Measurements from ENCODE around the gene LY6G5C. TPM values are rescaled to one million over a fixed set of nuclear protein-coding genes. Genes with fewer than 3 reads are reported as not detected.

LY6G5C gene
- total and polyA plus RNA-seq, 9 of the 15 experiments (the other 6 are each of a cell fraction or from before 2014, with no cell fraction given), result 0.10 to 0.67 (median 0.46) TPM; not detected in 4

- no peak for TF ChIP-seq MCM5 (IDR thresholded peaks at IDR 0.05; ENCODE audit: low read depth)
- TF ChIP-seq ZBTB2 (IDR thresholded peaks at IDR 0.05), result 0 out of 2 replicates have a peak, but pooled peaks have one; percentile 30
- TF ChIP-seq STAT6 (CRISPR knock-in tag; IDR thresholded peaks at IDR 0.05), result no peak
- no peak for TF ChIP-seq SNAPC5 (CRISPR knock-in tag; IDR thresholded peaks at IDR 0.05)
- peak; percentile 71 for TF ChIP-seq JUND (IDR thresholded peaks at IDR 0.05; ENCODE audit: borderline replicate concordance, low read depth, low read length)
- TF ChIP-seq JUND (tag; IDR thresholded peaks at IDR 0.05; ENCODE audit: borderline replicate concordance, low read depth, low read length), result no peak; the same call in 2 of the 3 replicates
- TF ChIP-seq CBX3 (IDR thresholded peaks at IDR 0.05; ENCODE audit: borderline replicate concordance in 1 of 2, low read length in 2 of 2), result no peak
- TF ChIP-seq HMBOX1 (IDR thresholded peaks at IDR 0.05), result no peak
- TF ChIP-seq HDAC1 (IDR thresholded peaks at IDR 0.05), result no peak; a peak in 1 of 4 replicates
- no peak for TF ChIP-seq GATA2 (CRISPR knock-in tag; IDR thresholded peaks at IDR 0.05)
- TF ChIP-seq TCF7 (IDR thresholded peaks at IDR 0.05; ENCODE audit: borderline replicate concordance), result no peak
- no peak for TF ChIP-seq HMG20B (CRISPR knock-in tag; IDR thresholded peaks at IDR 0.05)
- TF ChIP-seq PHB2 (IDR thresholded peaks at IDR 0.05; ENCODE audit: low read depth), result no peak
- TF ChIP-seq LEF1 (IDR thresholded peaks at IDR 0.05), result no peak
- no peak for TF ChIP-seq PKNOX1 (IDR thresholded peaks at IDR 0.05)
- peak; percentile 3; the same call in 1 of the 2 replicates for TF ChIP-seq ZBTB33 (CRISPR knock-in tag; IDR thresholded peaks at IDR 0.05)
- TF ChIP-seq MYNN (IDR thresholded peaks at IDR 0.05), result no peak
- TF ChIP-seq MYNN (CRISPR knock-in tag; IDR thresholded peaks at IDR 0.05), result no peak; the same call in 1 of the 2 replicates
These were observed at the start of gene LY6G5C (continued) for GRCh38 chr6:31680226-31681134.
